GM12875 (cell line): ENCODE data around the gene FCAMR.

Source experiments
- H3K4me3 ChIP-seq: one replicate; pipeline ENCODE4 v1.5.1; 2011; ENCODE audit warnings: low read depth, low read length, control low read depth
- TF ChIP-seq, protein P1 (sequence below): IDR thresholded peaks from 2 replicates; pipeline ENCODE4 v1.5.1; 2011; ENCODE audit warnings: low read depth, mild to moderate bottlenecking, control low read depth, inconsistent platforms, low read length, moderate library complexity, borderline replicate concordance; ENCODE audit not compliant: insufficient read depth

FCAMR gene

GRCh38 chr1:206970446-206970845 is at the start of gene FCAMR:
FCAMR (minus strand) TSS chr1:206970460; CDS start chr1:206970125, 335 bp downstream.
- no peak within 1 kb of the TSS for H3K4me3 ChIP-seq
- TF ChIP-seq, protein P1, sequence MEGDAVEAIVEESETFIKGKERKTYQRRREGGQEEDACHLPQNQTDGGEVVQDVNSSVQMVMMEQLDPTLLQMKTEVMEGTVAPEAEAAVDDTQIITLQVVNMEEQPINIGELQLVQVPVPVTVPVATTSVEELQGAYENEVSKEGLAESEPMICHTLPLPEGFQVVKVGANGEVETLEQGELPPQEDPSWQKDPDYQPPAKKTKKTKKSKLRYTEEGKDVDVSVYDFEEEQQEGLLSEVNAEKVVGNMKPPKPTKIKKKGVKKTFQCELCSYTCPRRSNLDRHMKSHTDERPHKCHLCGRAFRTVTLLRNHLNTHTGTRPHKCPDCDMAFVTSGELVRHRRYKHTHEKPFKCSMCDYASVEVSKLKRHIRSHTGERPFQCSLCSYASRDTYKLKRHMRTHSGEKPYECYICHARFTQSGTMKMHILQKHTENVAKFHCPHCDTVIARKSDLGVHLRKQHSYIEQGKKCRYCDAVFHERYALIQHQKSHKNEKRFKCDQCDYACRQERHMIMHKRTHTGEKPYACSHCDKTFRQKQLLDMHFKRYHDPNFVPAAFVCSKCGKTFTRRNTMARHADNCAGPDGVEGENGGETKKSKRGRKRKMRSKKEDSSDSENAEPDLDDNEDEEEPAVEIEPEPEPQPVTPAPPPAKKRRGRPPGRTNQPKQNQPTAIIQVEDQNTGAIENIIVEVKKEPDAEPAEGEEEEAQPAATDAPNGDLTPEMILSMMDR: no peak

DNA sequence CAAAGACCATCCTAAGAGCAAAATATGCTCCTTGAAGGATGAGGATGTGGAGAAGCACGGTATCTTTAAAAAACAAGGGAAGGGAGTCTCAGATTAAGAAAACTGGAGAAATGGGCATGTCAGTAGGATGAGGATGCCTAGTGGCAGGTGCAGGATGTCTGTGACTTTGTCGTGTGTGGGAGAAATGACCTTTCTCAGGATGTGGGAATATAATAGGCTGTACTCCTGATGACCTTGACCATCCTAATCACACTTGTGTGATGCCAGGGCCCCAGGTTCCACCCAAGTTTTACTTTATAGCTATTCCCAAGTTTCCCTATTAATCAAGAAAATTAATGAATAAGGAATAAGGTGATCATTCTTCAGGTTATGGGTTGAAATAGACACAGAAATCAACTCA is 49.4 kb upstream of the FCAMR start:
- TF ChIP-seq, protein P1: no peak
- no peak overlapping the region for H3K4me3 ChIP-seq

GRCh38 chr1:207019161-207019560 is 48.9 kb upstream of the FCAMR start:
- no peak overlapping the region for H3K4me3 ChIP-seq
- TF ChIP-seq, protein P1: no peak

DNA sequence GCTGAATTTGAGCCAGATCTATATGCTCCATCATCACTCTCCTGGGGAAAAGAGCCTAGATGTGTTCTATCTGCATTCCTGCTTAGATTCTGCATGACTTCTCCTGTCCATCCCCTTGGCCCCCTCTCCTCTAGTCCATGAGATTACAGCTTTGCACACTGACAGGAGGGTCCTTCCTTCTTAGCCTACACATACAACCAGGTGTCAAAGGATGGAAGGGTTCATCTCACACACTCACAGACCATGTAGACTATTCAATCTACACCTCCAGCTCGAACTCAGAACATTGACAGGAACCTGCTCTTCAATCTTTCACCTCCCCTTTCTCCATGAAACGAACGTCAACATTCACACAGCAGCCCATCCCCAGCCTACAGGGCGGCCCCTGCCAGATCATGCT is 48.4 kb upstream of the FCAMR start:
- no peak overlapping the region for H3K4me3 ChIP-seq
- TF ChIP-seq, protein P1: no peak

GRCh38 chr1:207017615-207018559 is 47.6 kb upstream of the FCAMR start:
- no peak overlapping the region for H3K4me3 ChIP-seq
- TF ChIP-seq, protein P1: no peak

GRCh38 chr1:207015791-207016190 is 45.5 kb upstream of the FCAMR start:
- H3K4me3 ChIP-seq: no peak overlapping the region
- TF ChIP-seq, protein P1: no peak

DNA sequence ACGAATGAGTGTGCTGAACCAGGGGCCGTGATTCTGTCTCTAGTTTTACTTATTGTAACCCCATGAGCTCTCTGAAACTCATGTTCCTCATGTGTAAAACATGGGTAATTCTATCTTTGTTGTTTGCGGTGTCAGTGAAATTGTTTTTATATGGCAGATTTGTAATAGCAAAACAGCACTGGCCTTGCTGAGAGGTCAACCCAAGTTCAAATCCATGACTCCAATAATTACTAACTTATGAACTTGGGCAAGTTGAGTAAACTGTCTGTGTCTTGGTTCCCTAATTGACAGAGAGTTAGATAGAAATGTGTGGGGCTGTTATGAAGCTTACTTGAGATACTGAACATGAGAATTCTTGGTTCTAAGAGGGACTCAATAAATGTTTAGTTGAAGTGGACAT is 44.5 kb upstream of the FCAMR start:
- TF ChIP-seq, protein P1: no peak
- H3K4me3 ChIP-seq: no peak overlapping the region
